ENCODE results near the gene NEK5.
"Not testable (repeated sequence)": the region's sequence is repeated elsewhere in the genome, so short reads cannot be mapped to it uniquely, and the experiment has no call there.

Gene NEK5

DNA sequence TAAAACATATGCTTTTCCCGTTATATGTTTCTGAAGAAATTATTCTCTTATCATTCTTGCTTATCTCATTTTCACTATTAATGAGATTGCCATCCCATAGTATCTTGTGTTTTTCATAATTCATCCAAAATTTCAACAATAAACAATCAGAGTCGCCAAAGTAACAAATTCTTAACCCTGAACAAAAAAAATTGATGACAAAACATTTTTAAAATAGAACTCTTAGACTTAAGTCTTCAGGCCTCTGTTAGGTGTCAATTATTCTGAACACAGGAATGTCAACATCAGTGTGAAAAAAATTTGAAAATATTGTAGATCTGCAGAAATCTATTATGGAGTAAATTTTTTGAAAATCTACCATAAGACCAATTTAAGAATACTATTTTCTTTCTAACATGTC, 37.4 kb downstream of the NEK5 start:
- intact Hi-C loops (cut with DNase I), result no loop called here
- DNase-seq, result no peak

DNA sequence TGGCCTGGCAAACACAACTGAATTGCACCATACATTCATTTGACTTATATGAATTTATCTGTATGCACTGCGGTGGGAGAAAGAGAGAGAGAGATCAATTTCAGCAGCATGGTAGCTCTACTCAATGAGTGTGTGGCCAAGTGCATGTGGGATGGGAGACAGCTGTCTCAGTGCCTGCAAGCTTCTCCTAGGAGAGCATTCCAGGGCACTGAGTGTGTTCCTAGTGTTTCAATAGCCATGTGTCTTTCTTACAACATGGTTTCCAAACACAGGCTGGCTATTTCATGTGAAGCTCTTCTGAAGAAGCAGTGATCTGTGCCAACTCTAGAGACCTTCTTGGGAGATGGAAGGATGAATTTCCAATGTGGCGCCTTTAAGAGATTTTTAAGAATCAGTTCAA, 43.5 kb downstream of the NEK5 start:
- intact Hi-C loops (cut with DNase I), result no loop called here

DNA sequence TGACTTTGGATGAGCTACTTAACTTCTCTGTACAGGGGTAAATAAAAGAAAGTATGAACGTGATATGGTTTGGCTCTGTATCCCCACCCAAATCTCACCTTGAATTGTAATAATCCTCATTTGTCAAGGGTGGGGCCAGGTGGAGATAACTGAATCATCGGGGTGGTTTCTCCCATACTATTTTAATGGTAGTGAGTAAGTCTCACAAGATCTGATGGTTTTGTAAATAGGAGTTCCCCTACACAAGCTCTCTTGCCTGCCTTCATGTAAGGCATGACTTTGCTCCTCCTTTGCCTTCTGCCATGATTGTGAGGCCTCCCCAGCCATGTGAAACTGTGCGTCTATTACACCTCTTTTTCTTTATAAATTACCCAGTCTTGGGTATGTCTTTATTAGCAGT, 43.9 kb downstream of the NEK5 start:
- intact Hi-C loops (cut with DNase I); DNase-seq: not testable (repeated sequence)

More for the DNA sequence above, 43.5 kb downstream of the NEK5 start:
- DNase-seq, result no peak

DNA sequence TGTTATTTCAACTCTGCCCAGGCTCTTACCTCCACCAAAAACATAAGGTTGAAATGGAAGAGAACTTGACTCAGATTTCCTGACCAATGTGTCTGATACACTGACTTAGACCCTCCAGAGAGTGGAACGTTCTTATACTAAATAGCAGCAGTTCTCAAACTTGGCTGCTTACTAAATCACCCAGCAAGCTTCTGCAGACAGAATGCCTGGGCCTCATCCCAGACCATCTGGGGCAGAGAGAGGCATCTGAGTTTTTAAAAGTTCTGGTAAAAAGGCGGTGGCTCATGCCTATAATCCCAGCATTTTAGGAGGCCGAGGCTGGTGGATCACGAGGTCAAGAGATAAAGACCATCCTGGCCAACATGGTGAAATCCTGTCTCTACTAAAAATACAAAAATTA, 46.3 kb downstream of the NEK5 start:
- intact Hi-C loops (cut with DNase I), result no loop called here
- DNase-seq, result no peak

DNA sequence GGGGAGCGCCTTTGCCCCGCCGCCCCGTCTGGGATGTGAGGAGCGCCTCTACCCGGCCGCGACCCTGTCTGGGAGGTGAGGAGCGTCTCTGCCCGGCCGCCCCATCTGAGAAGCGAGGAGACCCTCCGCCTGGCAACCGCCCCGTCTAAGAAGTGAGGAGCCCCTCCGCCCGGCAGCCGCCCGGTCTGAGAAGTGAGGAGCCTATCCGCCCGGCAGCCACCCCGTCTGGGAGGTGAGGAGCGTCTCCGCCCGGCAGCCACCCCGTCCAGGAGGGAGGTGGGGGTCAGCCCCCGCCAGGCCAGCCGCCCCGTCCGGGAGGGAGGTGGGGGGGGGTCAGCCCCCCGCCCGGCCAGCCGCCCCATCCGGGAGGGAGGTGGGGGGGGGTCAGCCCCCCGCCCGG, 49.0 kb downstream of the NEK5 start:
- DNase-seq; intact Hi-C loops (cut with DNase I): not testable (repeated sequence)

DNA sequence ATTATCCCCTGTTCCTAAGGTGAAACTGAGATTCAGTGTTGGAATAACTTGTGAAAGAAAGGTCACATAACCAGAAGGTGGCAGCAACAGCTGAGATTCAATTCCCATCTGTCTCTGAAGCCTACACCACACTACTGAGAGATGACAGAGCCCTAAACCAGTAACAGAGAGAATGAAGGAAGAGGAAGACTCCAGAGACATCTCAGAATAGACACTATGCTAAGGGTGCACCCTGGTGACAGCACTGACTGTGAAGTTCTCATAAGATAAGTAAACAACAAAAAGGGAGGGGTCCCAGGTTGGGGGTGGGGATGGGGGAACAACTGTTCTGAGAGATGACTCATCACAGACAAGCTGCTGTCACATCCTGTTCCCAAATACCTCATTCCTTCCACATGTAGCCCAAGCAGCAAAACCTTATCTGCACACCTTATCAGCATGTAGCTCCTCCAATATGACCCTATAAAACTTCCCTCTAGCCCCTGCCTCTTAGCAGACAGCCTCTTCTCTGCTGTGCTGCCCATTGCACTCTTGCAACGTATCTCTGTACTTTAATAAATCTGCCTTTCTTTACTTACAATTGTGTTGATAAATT, 57.8 kb downstream of the NEK5 start:
- DNase-seq, result no peak
- intact Hi-C loops (cut with DNase I), result no loop called here

DNA sequence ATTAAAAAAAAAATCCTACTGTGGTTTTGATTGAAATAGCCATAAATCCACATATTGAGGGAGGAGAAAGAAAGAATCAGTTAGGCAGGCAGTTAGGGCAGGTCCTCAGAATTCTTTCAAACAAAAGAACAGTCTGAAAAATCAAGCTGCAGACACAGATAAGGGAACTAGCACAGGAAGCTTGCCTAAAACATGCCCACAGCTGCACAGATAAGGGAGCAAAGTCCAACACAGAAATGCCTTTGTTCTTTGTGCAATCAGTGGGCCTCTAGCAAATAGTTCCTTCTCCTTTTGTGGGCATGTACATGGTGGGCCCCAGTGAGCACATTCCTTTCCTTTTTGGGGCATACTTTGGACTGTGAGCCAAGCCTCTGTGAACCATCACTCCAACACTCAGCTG, 61.6 kb downstream of the NEK5 start:
- no peak for DNase-seq
- intact Hi-C loops (cut with DNase I), result no loop called here

DNA sequence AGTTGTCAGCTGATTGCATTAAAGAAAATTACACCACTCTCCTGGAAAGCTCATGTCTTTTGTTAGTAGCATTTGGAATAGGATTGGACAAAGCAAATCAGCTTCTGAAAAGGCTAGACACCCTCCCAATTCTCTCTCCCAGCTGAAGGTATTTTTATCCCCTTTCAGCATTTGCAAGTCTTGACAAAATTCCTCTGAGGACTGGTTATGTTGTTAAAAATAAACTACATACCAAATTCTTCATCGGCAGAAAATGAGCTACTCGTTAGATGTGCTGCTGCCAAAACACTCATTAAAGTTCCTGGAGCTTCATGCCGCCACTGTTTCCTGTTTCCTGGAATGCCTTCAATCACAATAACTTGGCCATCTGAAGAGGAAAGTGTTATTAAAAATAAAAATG, 67.3 kb downstream of the NEK5 start:
- intact Hi-C loops (cut with DNase I), result no loop called here
- DNase-seq, result no peak

DNA sequence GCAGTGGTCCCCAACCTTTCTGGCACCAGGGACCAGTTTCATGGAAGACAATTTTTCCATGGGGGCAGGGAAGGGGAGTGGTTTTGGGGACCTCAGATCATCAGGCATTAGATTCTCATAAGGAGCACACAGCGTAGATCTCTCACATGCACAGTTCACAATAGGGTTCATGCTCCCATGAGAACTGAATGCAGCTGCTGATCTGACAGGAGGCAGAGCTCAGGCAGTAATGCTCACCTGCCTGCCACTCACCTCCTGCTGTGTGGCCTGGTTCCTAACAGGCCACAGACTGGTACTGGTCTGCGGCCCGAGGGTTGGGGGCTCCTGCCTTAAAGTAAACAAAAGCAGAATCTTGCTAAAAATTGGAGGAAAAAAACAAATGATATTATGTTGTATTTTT, 67.8 kb downstream of the NEK5 start:
- DNase-seq; intact Hi-C loops (cut with DNase I): not testable (repeated sequence)

DNA sequence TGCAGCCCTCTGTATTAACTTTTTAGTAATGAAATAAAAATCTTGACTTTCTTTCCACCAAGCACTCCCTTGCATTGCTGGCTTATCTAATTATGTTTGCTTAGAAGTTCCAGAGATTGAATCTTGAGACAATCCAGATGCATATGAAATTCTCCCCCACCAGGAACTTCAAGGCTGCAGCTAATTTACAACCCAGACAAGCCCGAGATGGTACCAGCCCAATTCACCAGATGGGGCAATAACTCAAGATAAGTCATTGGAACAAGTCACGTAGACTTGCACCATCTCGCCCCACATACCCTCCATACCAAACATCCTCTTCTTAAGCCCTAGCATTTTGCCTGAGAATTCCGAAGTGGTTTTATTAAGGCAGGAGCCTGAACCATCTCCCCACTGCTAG, 75.4 kb downstream of the NEK5 start:
- no peak for DNase-seq
- intact Hi-C loops (cut with DNase I), result no loop called here

DNA sequence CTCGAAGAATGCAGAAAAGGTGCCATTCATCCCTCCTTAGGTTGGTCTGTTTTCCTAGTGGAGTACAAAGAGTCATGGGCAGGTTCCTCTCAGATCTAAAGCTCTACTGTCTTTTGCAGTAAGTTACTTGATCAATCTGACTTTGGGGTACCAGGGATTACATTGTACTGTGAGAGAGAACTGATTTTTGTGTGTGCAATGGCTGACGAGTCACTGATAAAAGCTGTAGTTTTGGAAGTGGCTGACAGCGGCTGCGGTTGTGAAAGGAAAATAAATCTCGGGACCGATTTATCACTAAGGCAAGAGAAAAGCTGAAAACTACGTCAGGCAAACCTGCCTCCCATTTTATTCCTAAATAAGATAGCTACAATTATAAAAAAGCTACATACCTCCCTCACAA, 77.5 kb downstream of the NEK5 start:
- intact Hi-C loops (cut with DNase I), result no loop called here
- DNase-seq, result no peak

DNA sequence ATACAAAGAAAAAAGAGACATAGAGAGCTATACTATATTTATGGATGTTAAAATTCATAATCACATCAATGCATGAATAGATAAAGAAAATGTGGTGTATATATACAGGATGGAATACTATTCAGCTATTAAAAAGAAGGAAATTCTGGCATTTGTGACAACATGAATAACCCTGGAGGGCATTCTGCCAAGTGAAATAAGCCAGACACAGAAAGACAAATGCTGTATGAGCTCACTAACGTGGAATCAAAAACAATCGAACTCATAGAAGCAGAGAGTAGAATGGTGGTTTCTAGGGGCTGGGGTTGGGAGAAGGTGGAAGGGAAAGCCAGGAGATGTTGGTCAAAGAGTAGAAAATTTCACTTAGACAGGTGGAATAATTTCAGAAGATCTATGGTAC, 80.4 kb downstream of the NEK5 start:
- DNase-seq, result no peak
- intact Hi-C loops (cut with DNase I), result no loop called here

DNA sequence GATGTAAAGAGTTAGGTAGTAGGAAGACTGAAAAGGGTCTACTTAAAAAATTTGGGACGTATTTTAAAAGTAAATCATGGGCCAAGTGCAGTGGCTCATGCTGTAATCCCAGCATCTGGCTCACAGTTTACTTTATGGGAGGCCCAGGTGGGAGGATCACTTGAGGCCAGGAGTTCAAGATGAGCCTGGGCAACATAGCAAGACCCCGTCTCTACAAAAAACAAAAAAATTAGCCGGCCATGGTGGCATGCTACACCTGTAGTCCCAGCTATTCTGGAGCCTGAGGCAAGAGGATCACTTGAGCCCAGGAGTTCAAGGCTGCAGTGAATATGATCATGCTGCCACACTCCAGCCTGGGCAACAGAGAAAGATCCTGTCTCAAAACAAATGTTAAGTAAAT, 81.4 kb downstream of the NEK5 start:
- intact Hi-C loops (cut with DNase I), result no loop called here
- DNase-seq, result no peak

DNA sequence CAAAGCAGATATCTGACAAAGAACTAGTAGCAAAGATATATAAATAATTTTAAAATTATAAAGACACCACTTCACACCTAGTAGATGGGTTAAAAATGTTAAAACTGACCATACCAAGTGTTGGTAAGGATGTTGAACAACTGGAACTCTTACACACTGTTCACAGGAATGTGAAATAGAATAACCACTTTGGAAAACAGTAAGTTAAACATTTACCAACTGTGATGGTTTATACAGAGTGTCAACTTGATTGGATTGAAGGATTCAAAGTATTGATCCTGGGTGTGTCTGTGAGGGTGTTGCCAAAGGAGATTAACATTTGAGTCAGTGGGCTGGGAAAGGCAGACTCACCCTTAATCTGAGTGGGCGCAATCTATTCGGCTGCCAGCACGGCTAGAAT, 85.2 kb downstream of the NEK5 start:
- DNase-seq, result no peak
- intact Hi-C loops (cut with DNase I), result no loop called here

DNA sequence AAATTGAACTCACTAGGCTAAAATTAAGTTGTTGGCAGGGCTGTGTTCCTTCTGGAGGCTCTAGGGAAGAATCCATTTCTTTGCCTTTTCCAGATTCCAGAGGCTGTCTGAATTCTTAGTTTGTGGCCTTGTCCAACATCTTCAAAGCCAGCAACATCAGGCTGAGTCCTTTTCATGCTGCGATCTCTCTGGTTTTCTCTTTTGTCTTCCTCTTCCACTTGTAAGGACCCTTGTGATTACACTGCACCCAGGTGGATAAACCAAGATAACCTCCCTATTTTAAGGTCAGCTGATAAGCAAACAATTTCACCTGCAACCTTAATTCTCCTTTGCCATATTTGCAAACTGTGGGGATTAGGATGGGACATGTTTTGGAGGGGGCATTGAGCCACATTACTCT, 92.8 kb downstream of the NEK5 start:
- intact Hi-C loops (cut with DNase I), result no loop called here
- no peak for DNase-seq

DNA sequence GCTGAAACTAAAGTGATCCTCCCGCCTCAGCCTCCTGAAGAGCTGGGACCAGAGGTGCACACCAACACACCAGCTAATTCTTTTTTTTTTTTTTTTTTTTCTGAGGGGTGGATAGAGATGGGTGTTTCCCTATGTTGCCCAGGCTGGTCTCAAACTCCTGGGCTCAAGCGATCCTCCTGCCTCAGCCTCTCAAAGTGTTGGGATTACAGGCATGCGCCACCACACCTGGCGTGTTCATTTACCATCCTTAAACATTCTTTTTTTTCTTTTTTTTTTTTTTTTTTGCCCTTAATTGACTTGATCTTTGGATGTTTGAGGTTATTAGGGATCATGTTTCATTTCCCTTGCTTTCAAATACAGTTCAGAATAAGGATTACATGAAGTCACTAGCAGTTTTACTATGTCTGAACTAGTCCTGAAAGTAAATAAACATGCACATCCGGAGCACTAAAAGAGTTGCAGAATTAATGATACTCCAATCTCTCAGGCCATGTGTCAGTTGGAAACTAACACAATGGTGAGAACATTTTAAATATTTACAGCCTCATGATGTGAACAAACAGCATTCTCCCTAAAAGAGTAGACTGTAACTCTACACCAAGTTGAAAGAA, 94.2 kb downstream of the NEK5 start:
- DNase-seq, result no peak
- intact Hi-C loops (cut with DNase I), result no loop called here

DNA sequence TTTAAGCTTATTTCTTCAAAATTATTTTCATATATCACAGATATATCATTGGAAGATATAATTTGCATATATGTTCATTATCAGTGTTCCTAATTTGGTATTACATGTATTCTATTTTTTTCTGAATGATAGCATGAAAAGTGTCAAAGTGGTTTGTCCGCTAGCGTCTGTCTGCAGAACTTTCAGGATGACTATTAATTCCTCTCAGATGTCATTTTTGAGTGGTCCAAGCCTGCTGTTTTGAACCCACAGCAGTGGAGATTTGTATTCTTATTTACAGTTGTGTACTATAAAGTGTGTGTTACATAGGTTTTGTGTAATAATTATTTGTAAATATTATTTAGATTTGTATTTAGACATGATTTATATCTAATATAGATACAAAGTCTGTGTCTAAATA, 95.8 kb downstream of the NEK5 start:
- intact Hi-C loops (cut with DNase I), result no loop called here
- no peak for DNase-seq

DNA sequence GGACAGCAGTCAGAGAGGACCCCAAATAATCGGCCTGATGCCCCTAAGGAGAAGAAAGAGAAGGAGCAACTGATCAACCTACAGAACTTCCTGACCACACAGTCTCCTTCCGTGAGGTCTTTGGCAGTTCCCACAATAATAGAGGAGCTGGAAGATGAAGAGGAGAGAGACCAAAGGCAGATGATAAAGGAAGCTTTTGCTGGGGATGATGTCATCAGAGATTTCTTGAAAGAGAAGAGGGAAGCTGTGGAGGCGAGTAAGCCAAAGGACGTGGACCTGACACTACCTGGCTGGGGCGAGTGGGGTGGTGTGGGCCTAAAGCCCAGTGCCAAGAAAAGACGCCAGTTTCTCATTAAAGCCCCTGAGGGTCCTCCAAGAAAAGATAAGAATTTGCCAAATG, 98.5 kb downstream of the NEK5 start:
- DNase-seq; intact Hi-C loops (cut with DNase I): not testable (repeated sequence)

DNA sequence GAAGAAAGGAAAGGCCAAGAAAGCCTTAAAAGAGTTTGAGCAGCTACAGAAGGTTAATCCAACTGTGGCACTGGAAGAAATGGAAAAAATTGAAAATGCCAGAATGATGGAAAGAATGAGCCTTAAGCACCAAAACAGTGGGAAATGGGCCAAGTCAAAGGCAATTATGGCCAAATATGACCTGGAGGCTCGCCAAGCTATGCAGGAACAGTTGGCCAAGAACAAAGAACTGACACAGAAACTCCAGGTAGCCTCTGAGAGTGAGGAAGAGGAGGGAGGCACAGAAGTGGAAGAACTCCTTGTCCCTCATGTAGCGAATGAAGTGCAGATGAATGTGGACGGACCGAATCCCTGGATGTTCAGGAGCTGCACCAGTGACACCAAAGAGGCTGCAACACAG, 99.3 kb downstream of the NEK5 start:
- intact Hi-C loops (cut with DNase I), result no loop called here
- DNase-seq, result no peak

DNA sequence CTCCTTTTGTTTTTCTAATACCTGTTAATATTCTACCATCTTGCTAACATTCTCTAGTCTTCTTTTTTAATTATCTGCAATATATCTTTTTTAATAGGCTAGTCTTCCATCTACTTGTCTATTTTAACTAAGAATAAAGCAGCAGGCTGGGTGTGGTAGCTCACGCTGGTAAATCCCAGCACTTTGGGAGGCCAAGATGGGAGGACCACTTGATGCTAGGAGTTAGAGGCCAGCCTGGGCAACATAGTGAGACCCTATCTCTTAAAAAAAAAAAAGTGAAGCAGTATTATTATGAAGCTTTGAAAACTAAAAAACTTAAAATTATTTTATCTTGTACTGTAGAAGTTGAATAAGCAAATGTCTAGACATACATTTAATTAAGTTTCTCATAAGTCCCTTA, 101.0 kb downstream of the NEK5 start:
- DNase-seq, result no peak
- intact Hi-C loops (cut with DNase I), result no loop called here

DNA sequence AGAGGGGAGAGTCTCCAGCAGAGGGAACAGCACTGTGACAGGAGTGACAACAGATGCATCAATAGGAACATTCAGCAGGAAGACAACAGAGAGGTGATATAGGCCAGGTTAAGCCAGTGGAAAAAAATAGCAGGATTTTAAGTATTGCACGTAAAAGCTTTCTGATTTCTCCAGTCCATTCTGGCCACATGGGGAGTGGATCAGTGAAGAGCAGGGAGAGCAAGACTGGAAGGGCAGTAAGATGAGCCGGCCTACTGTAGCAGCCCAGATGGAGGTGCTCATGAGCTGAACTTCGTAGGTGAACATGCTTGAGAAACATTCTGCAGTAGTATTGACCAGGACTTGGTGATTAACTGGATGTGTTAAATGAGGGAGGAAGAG, 102.6 kb downstream of the NEK5 start:
- intact Hi-C loops (cut with DNase I), result no loop called here

More for the DNA sequence above, 102.6 kb downstream of the NEK5 start:
- no peak for DNase-seq

Measured in head of caudate nucleus (tissue), 42 donors.